CD4-positive, alpha-beta memory T cell (primary cell): ENCODE results near the gene AGAP1. TPM values are rescaled to one million over a fixed set of nuclear protein-coding genes. Genes with fewer than 3 reads are reported as not detected.

Experiments
- CTCF ChIA-PET: fragments of 350-600 bp; sonication (Branson Sonifier 250); formaldehyde crosslinking; loops from one replicate; lab custom pipeline; 2021; ENCODE audit warnings: inconsistent platforms; ENCODE audit not compliant: partially characterized antibody; lab: Charles Lee
- POLR2A ChIA-PET: fragments of 350-600 bp; sonication (Branson Sonifier 250); formaldehyde crosslinking; loops from one replicate; lab custom pipeline; 2021; ENCODE audit not compliant: partially characterized antibody; lab: Charles Lee
- DNase-seq, 5 donors: peaks; one replicate each; pipeline versions ENCODE4 v3.0.0 to v3.0.0-alpha.2; 2020 to 2022; ENCODE audit warnings: mixed read lengths in 1 of 5
- H3K27ac ChIP-seq: one replicate; pipeline ENCODE4 v1.7.0; 2013; ENCODE audit warnings: low read depth, low read length
- H3K27me3 ChIP-seq: 2 replicates; pipeline ENCODE4 v1.7.0; 2013; ENCODE audit warnings: mild to moderate bottlenecking, low read length, moderate library complexity; ENCODE audit not compliant: insufficient read depth
- H3K36me3 ChIP-seq: 2 replicates; pipeline ENCODE4 v1.7.0; 2013; ENCODE audit warnings: mild to moderate bottlenecking, low read length, moderate library complexity; ENCODE audit not compliant: insufficient read depth
- H3K4me1 ChIP-seq: 2 replicates; pipeline ENCODE4 v1.7.0; 2013; ENCODE audit warnings: mild to moderate bottlenecking, low read length, moderate library complexity; ENCODE audit not compliant: insufficient read depth
- H3K4me3 ChIP-seq, 2 donors: one replicate each; pipeline ENCODE4 v1.7.0; 2013; ENCODE audit warnings: low read length in 2 of 2, mild to moderate bottlenecking in 1 of 2
- H3K9me3 ChIP-seq, 2 donors: one replicate each; pipeline ENCODE4 v1.7.0; 2013; ENCODE audit warnings: low read length in 2 of 2, control low read depth in 1 of 2; ENCODE audit not compliant: control insufficient read depth in 1 of 2
- H3K27ac Mint-ChIP-seq, 7 donors: one replicate each; pipeline ENCODE4 v1.8.0; 2020 to 2021; ENCODE audit warnings: mixed read lengths in 7 of 7, mild to moderate bottlenecking in 6 of 7, inconsistent platforms in 3 of 7, moderate library complexity in 3 of 7
- H3K27me3 Mint-ChIP-seq, 2 donors: one replicate each; pipeline ENCODE4 v1.8.0; 2020 to 2021; ENCODE audit warnings: mixed read lengths in 2 of 2
- H3K36me3 Mint-ChIP-seq, 2 donors: one replicate each; pipeline ENCODE4 v1.8.0; 2020 to 2021; ENCODE audit warnings: mixed read lengths in 2 of 2, inconsistent platforms in 1 of 2, mild to moderate bottlenecking in 1 of 2
- H3K4me1 Mint-ChIP-seq, 4 donors: one replicate each; pipeline ENCODE4 v1.8.0; 2020 to 2021; ENCODE audit warnings: mixed read lengths in 4 of 4, mild to moderate bottlenecking in 1 of 4
- H3K4me3 Mint-ChIP-seq, 8 donors: one replicate each; pipeline ENCODE4 v1.8.0; 2020 to 2021; ENCODE audit warnings: mixed read lengths in 8 of 8, mild to moderate bottlenecking in 7 of 8, moderate library complexity in 6 of 8, inconsistent platforms in 3 of 8
- H3K9me3 Mint-ChIP-seq, 8 donors: one replicate each; pipeline ENCODE4 v1.8.0; 2020 to 2021; ENCODE audit warnings: mixed read lengths in 8 of 8, mild to moderate bottlenecking in 5 of 8, inconsistent platforms in 3 of 8, moderate library complexity in 1 of 8
- intact Hi-C: fragments of 100-400 bp; cut with micrococcal nuclease; formaldehyde crosslinking; loops from one replicate; pipeline ENCODE4 v1.15.1; 2023
- polyA plus RNA-seq, 2 donors: library from polyadenylated mRNA; unstranded; fragments of 300-500 nt; fragmentation: Illumina TruSeq; gene quantifications; one replicate each; pipeline ENCODE4 v1.2.3, GENCODE V29; 2021
- total RNA-seq, 2 experiments: library from RNA; stranded (reverse); gene quantifications; one replicate each; pipeline ENCODE4 v1.2.3, GENCODE V29; 2021

The AGAP1 gene
- total and polyA plus RNA-seq, 4 experiments from 2014 or later = 0.24 to 2.9 (median 1.9) TPM

GRCh38 chr2:235728800-235729556, 235.1 kb downstream of the AGAP1 start:
- no peaks in the 10 kb centered on the region for H3K36me3 ChIP-seq
- H3K4me3 ChIP-seq = no peak overlapping the region
- Mint-ChIP-seq H3K27ac (no peak overlapping the region), H3K4me1 (peaks cover 0 to 3% (median 1%) of the 10 kb centered on the region in 4 donors), H3K27me3 (peaks cover 4 to 6% of the 10 kb centered on the region in 2 donors), H3K36me3 (no peaks in the 10 kb centered on the region), H3K9me3 (peaks cover 0 to 5% (median 0%) of the 10 kb centered on the region in 8 donors), H3K4me3 (no peak overlapping the region)
- no peaks in the 10 kb centered on the region for H3K4me1 ChIP-seq
- H3K27ac ChIP-seq = no peak overlapping the region
- CTCF ChIA-PET = interaction anchor here (1.9 kb wide), 1 partner anchor 17 kb away, joined by 5 read pairs; no protein-coding TSS in a partner anchor
- H3K27me3 ChIP-seq = no peaks in the 10 kb centered on the region
- H3K9me3 ChIP-seq = no peaks in the 10 kb centered on the region
- POLR2A ChIA-PET = no interaction called here
- no peak for DNase-seq
- intact Hi-C loops = no loop called here

GRCh38 chr2:235729557-235729947, 235.7 kb downstream of the AGAP1 start:
- H3K4me1 ChIP-seq = no peaks in the 10 kb centered on the region
- ChIA-PET CTCF (interaction anchor here (1.9 kb wide), 1 partner anchor 17 kb away, joined by 5 read pairs; no protein-coding TSS in a partner anchor), POLR2A (no interaction called here)
- no peaks in the 10 kb centered on the region for H3K36me3 ChIP-seq
- H3K4me3 Mint-ChIP-seq = no peak overlapping the region
- H3K9me3 Mint-ChIP-seq = peaks cover 0 to 5% (median 0%) of the 10 kb centered on the region in 8 donors
- H3K4me3 ChIP-seq = no peak overlapping the region
- H3K27ac ChIP-seq = no peak overlapping the region
- intact Hi-C loops = no loop called here
- peaks cover 4 to 6% of the 10 kb centered on the region in 2 donors for H3K27me3 Mint-ChIP-seq
- no peak for DNase-seq
- no peaks in the 10 kb centered on the region for H3K27me3 ChIP-seq
- no peaks in the 10 kb centered on the region for H3K36me3 Mint-ChIP-seq
- peaks cover 0 to 3% (median 1%) of the 10 kb centered on the region in 4 donors for H3K4me1 Mint-ChIP-seq
- H3K9me3 ChIP-seq = no peaks in the 10 kb centered on the region
- no peak overlapping the region for H3K27ac Mint-ChIP-seq

- no peaks in the 10 kb centered on the region for H3K4me1 ChIP-seq
- no peak for DNase-seq
- Mint-ChIP-seq H3K27me3 (peaks cover 4 to 6% of the 10 kb centered on the region in 2 donors), H3K9me3 (peaks cover 0 to 5% (median 0%) of the 10 kb centered on the region in 8 donors), H3K36me3 (no peaks in the 10 kb centered on the region), H3K4me3 (no peak overlapping the region), H3K4me1 (peaks cover 0 to 3% (median 1%) of the 10 kb centered on the region in 4 donors), H3K27ac (no peak overlapping the region)
- H3K27ac ChIP-seq = no peak overlapping the region
- H3K4me3 ChIP-seq = no peak overlapping the region
- ChIA-PET CTCF (interaction anchor here (1.9 kb wide), 1 partner anchor 16 kb away, joined by 5 read pairs; no protein-coding TSS in a partner anchor), POLR2A (no interaction called here)
- H3K36me3 ChIP-seq = no peaks in the 10 kb centered on the region
- intact Hi-C loops = no loop called here
- H3K27me3 ChIP-seq = no peaks in the 10 kb centered on the region
- H3K9me3 ChIP-seq = no peaks in the 10 kb centered on the region
These were observed 236.3 kb downstream of the AGAP1 start for GRCh38 chr2:235730115-235730514.

- ChIA-PET POLR2A (no interaction called here), CTCF (interaction anchor here (3.4 kb wide), 1 partner anchor 13 kb away, joined by 14 read pairs; no protein-coding TSS in a partner anchor)
- peaks cover 0 to 3% (median 1%) of the 10 kb centered on the region in 4 donors for H3K4me1 Mint-ChIP-seq
- H3K9me3 Mint-ChIP-seq = peaks cover 0 to 2% (median 0%) of the 10 kb centered on the region in 8 donors
- H3K4me1 ChIP-seq = no peaks in the 10 kb centered on the region
- no peaks in the 10 kb centered on the region for H3K9me3 ChIP-seq
- H3K27ac ChIP-seq = no peak overlapping the region
- H3K4me3 ChIP-seq = no peak overlapping the region
- H3K36me3 ChIP-seq = no peaks in the 10 kb centered on the region
- no peaks in the 10 kb centered on the region for H3K27me3 ChIP-seq
- no peak overlapping the region for H3K27ac Mint-ChIP-seq
- no peak overlapping the region for H3K4me3 Mint-ChIP-seq
- DNase-seq = no peak
- intact Hi-C loops = no loop called here
- H3K36me3 Mint-ChIP-seq = no peaks in the 10 kb centered on the region
- H3K27me3 Mint-ChIP-seq = peaks cover 2 to 4% of the 10 kb centered on the region in 2 donors
These were observed 239.9 kb downstream of the AGAP1 start for GRCh38 chr2:235733761-235734160.

- ChIA-PET POLR2A (no interaction called here), CTCF (interaction anchor here (3.4 kb wide), 1 partner anchor 12 kb away, joined by 14 read pairs; no protein-coding TSS in a partner anchor)
- no peaks in the 10 kb centered on the region for H3K9me3 ChIP-seq
- H3K4me3 ChIP-seq = no peak overlapping the region
- H3K36me3 ChIP-seq = no peaks in the 10 kb centered on the region
- H3K36me3 Mint-ChIP-seq = no peaks in the 10 kb centered on the region
- peaks cover 0 to 3% (median 1%) of the 10 kb centered on the region in 4 donors for H3K4me1 Mint-ChIP-seq
- no peak overlapping the region for H3K4me3 Mint-ChIP-seq
- intact Hi-C loops = no loop called here
- no peaks in the 10 kb centered on the region for H3K9me3 Mint-ChIP-seq
- no peak for DNase-seq
- H3K27me3 Mint-ChIP-seq = peaks cover 2 to 3% of the 10 kb centered on the region in 2 donors
- no peak overlapping the region for H3K27ac ChIP-seq
- H3K27me3 ChIP-seq = no peaks in the 10 kb centered on the region
- no peak overlapping the region for H3K27ac Mint-ChIP-seq
- no peaks in the 10 kb centered on the region for H3K4me1 ChIP-seq
These were observed 240.3 kb downstream of the AGAP1 start for GRCh38 chr2:235734168-235734567.

GRCh38 chr2:235734688-235735231, 240.9 kb downstream of the AGAP1 start:
- no peaks in the 10 kb centered on the region for H3K9me3 Mint-ChIP-seq
- intact Hi-C loops = no loop called here
- ChIA-PET POLR2A (no interaction called here), CTCF (interaction anchor here (1.2 to 3.4 kb wide), 3 partner anchors 10 to 27 kb away, joined by 3 to 14 read pairs (median 5); no protein-coding TSS in a partner anchor)
- no peaks in the 10 kb centered on the region for H3K9me3 ChIP-seq
- no peak overlapping the region for H3K4me3 ChIP-seq
- H3K27me3 ChIP-seq = no peaks in the 10 kb centered on the region
- no peak overlapping the region for H3K27ac ChIP-seq
- peaks cover 2 to 3% of the 10 kb centered on the region in 2 donors for H3K27me3 Mint-ChIP-seq
- peaks cover 0 to 3% (median 1%) of the 10 kb centered on the region in 4 donors for H3K4me1 Mint-ChIP-seq
- no peaks in the 10 kb centered on the region for H3K36me3 ChIP-seq
- H3K36me3 Mint-ChIP-seq = no peaks in the 10 kb centered on the region
- H3K27ac Mint-ChIP-seq = no peak overlapping the region
- no peak overlapping the region for H3K4me3 Mint-ChIP-seq
- DNase-seq = no peak
- H3K4me1 ChIP-seq = no peaks in the 10 kb centered on the region

- CTCF ChIA-PET = interaction anchor here (2.5 to 3.4 kb wide), 2 partner anchors 8 to 9 kb away, joined by 5 to 14 read pairs; no protein-coding TSS in a partner anchor
- Mint-ChIP-seq H3K27me3 (peaks cover 0 to 2% of the 10 kb centered on the region in 2 donors), H3K27ac (no peak overlapping the region), H3K4me3 (no peak overlapping the region), H3K36me3 (no peaks in the 10 kb centered on the region), H3K9me3 (no peaks in the 10 kb centered on the region), H3K4me1 (no peaks in the 10 kb centered on the region)
- intact Hi-C loops = no loop called here
- POLR2A ChIA-PET = no interaction called here
- no peak for DNase-seq
- Histone ChIP-seq H3K4me1 (no peaks in the 10 kb centered on the region), H3K36me3 (no peaks in the 10 kb centered on the region), H3K27me3 (no peaks in the 10 kb centered on the region), H3K27ac (no peak overlapping the region), H3K9me3 (no peaks in the 10 kb centered on the region), H3K4me3 (no peak overlapping the region)
These were observed 243.6 kb downstream of the AGAP1 start for GRCh38 chr2:235737396-235737795.
